ENCODE results near the gene ASB2.

DNA sequence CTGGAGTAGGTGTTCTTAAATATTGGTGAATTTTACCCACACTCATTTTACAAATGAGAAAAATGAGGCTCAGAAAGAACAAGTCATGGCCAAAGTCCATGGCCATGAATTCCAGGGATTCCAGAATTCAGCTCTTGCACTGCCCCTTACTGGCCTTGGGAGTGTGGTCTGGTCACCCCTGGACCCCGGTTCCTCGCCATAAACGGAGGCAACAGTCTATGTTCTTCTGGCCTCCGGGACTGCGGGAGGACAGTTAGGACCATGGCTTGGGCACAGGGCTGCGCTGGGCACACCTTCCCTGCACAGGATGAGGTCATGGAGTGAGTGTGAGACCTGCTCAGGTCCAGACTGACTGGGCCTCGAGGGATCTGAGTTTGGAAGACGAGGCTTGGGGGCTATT, 27.6 kb upstream of the ASB2 start:
- no peak for TF ChIP-seq ZNF670 (CRISPR knock-in tag; IDR thresholded peaks at IDR 0.05; ENCODE audit: borderline replicate concordance)
- TF ChIP-seq ZNF484 (CRISPR knock-in tag; IDR thresholded peaks at IDR 0.05; ENCODE audit: borderline replicate concordance, low read depth) = no peak
- no peak for TF ChIP-seq GABPA (IDR thresholded peaks at IDR 0.05; ENCODE audit: low read depth, low read length)
- no peak for TF ChIP-seq GABPA (CRISPR knock-in tag; IDR thresholded peaks at IDR 0.05; ENCODE audit: low read depth)
